Stimulated activated CD4-positive, alpha-beta T cell treated with anti-CD3 and anti-CD28 coated beads, Interleukin-12 subunit alpha, Interleukin-12 subunit beta, amount 100 ng/mL, for 48 hours (primary cell): ENCODE data around the gene ARMC3.
"Not testable (repeated sequence)": the region's sequence is repeated elsewhere in the genome, so short reads cannot be mapped to it uniquely, and the experiment has no call there.

Experiments
- DNase-seq, 3 donors: peaks; one replicate each; pipeline ENCODE4 v3.0.0-alpha.2; 2020; ENCODE audit warnings: low read depth in 2 of 3, low spot score in 1 of 3

The ARMC3 gene

GRCh38 chr10:23047201-23048050, 119.6 kb downstream of the ARMC3 start:
- no peak for DNase-seq

- no peak for DNase-seq
Measured at GRCh38 chr10:23048191-23048590, 120.3 kb downstream of the ARMC3 start.

- no peak for DNase-seq
Measured at GRCh38 chr10:23051278-23051677, 123.4 kb downstream of the ARMC3 start.

- DNase-seq = no peak
Measured at GRCh38 chr10:23051855-23052331, 124.0 kb downstream of the ARMC3 start.

- no peak for DNase-seq
Measured at GRCh38 chr10:23053036-23053435, 125.2 kb downstream of the ARMC3 start.

- DNase-seq = no peak
Measured at GRCh38 chr10:23055424-23056185, 127.8 kb downstream of the ARMC3 start.

GRCh38 chr10:23056186-23056579, 128.3 kb downstream of the ARMC3 start:
- DNase-seq = no peak

GRCh38 chr10:23058366-23058765, 130.5 kb downstream of the ARMC3 start:
- no peak for DNase-seq

GRCh38 chr10:23060918-23061317, 133.1 kb downstream of the ARMC3 start:
- DNase-seq = no peak

- no peak for DNase-seq
Measured at GRCh38 chr10:23063045-23063972, 135.5 kb downstream of the ARMC3 start.

GRCh38 chr10:23063973-23064812, 136.3 kb downstream of the ARMC3 start:
- DNase-seq = no peak

GRCh38 chr10:23064813-23065114, 136.9 kb downstream of the ARMC3 start:
- not testable (repeated sequence) for DNase-seq

- DNase-seq = no peak
Measured at GRCh38 chr10:23065181-23065948, 137.5 kb downstream of the ARMC3 start.

- no peak for DNase-seq
Measured at GRCh38 chr10:23067337-23067736, 139.5 kb downstream of the ARMC3 start.

- DNase-seq = peak; percentile 38 to 56 (median 55)
Measured at GRCh38 chr10:23067939-23068775, 140.3 kb downstream of the ARMC3 start.

- DNase-seq = no peak
Measured at GRCh38 chr10:23069019-23069815, 141.4 kb downstream of the ARMC3 start.

GRCh38 chr10:23070092-23070912, 142.4 kb downstream of the ARMC3 start:
- DNase-seq = not testable (repeated sequence)
